GM12892 (cell line): ENCODE results near the gene SH2B3.

ENCODE experiments used
- POLR2A ChIP-seq: IDR thresholded peaks from 2 replicates; pipeline ENCODE4 v1.6.1; 2011; ENCODE audit warnings: low read depth, low read length, control low read depth
- POLR2AphosphoS5 ChIP-seq: IDR thresholded peaks from 2 replicates; pipeline ENCODE4 v1.6.1; 2011; ENCODE audit warnings: low read depth, low read length, control low read depth

- no peak for TF ChIP-seq POLR2A
- TF ChIP-seq POLR2AphosphoS5 = no peak
Observed at GRCh38 chr12:111359914-111360276, 45.8 kb upstream of the SH2B3 start.
